HG03095 (cell line): ENCODE data around the gene RNU1-4.
"Not testable (repeated sequence)": the region's sequence is repeated elsewhere in the genome, so short reads cannot be mapped to it uniquely, and the experiment has no call there.

Experiments
- ATAC-seq: cut with Tn5 transposase; IDR thresholded peaks from one replicate; pipeline ENCODE4 v1.9.1; 2021; ENCODE audit warnings: moderate library complexity; ENCODE audit not compliant: unreplicated experiment

The RNU1-4 gene

DNA sequence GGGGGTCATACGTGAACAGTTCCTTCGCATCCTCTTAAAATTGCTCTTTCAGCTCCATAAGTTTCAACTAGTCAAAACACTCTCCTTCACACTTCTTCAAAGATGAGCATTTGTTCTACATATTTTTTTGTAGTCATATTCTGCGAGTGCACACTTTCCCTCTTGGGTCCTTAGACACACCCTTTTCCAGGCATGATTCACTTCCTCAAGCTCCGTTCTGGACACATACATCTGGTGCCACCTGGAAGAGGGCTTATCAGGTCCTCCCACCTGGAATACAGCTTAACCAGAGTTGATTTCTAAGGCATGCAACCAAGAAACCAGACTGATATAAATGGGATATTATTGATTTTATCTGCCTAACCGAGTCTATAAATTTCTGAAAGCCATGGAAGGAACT lies 47.4 kb downstream of the RNU1-4 start:
- not testable (repeated sequence) for ATAC-seq
